Epithelial cell of proximal tubule (primary cell): ENCODE data around the gene MUC15. TPM values are rescaled to one million over a fixed set of nuclear protein-coding genes. Genes with fewer than 3 reads are reported as not detected.

Source experiments
- DNase-seq: peaks from one replicate; pipeline ENCODE4 v3.0.0-alpha.2; 2011; ENCODE audit warnings: low read depth
- H3K4me3 ChIP-seq: 2 replicates; pipeline ENCODE4 v1.5.1; 2011; ENCODE audit warnings: low read depth, mild to moderate bottlenecking, low read length
- total RNA-seq: library from RNA; depleted of rRNA; stranded (reverse); fragments of >200 nt; gene quantifications from 2 replicates; pipeline ENCODE4 v1.2.3, GENCODE V29; 2015
- TF ChIP-seq, protein P1 (sequence below): conservative IDR thresholded peaks from 2 replicates; pipeline ENCODE4 v1.5.1; 2012; ENCODE audit warnings: low read depth, mild to moderate bottlenecking, low read length

MUC15 gene
- total RNA-seq, 1 donor from 2014 or later: not detected

DNA sequence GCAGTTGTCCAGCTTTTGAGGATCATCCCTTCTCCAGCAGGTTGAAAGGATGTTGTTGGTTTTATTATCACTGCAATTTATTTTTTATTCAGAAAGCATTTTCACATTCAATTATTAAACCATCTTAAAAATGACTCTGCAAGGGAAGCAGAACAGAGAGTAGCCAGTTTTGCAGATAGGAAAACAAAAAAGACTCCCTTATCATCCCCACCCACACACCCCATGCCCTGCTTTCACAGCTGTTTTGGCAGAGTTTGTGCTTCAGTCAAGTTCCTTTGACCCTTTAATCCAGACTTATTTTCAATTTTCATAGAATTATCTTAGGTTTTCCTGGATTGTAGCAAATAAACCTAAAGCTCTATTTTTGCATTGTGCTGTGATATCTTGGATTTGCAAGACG is 44.4 kb downstream of the MUC15 start:
- no peak for DNase-seq
- H3K4me3 ChIP-seq: no peak overlapping the region
- TF ChIP-seq, protein P1, sequence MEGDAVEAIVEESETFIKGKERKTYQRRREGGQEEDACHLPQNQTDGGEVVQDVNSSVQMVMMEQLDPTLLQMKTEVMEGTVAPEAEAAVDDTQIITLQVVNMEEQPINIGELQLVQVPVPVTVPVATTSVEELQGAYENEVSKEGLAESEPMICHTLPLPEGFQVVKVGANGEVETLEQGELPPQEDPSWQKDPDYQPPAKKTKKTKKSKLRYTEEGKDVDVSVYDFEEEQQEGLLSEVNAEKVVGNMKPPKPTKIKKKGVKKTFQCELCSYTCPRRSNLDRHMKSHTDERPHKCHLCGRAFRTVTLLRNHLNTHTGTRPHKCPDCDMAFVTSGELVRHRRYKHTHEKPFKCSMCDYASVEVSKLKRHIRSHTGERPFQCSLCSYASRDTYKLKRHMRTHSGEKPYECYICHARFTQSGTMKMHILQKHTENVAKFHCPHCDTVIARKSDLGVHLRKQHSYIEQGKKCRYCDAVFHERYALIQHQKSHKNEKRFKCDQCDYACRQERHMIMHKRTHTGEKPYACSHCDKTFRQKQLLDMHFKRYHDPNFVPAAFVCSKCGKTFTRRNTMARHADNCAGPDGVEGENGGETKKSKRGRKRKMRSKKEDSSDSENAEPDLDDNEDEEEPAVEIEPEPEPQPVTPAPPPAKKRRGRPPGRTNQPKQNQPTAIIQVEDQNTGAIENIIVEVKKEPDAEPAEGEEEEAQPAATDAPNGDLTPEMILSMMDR: no peak

- TF ChIP-seq, protein P1: peak; percentile 60
- no peak overlapping the region for H3K4me3 ChIP-seq
- DNase-seq: peak; percentile 1
Measured at GRCh38 chr11:26522912-26523610, 49.0 kb downstream of the MUC15 start.

DNA sequence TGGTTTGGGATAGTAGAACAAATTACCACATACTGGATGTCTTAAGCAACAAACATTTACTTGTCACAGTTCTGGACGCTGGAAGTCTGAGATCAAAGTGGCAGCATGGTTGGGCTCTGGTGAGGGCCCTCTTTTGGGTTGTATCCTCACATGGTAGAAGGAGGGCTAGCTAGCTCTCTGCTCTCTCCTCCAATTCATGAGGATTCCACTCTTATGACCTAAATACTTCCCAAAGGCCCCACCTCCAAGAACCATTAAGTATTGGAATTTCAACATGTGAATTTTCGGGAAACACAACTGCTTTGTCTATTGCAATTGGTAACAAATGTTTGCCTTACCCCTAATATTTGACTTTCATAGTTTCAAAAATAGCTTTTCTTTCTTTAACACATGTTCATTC is 52.6 kb downstream of the MUC15 start:
- no peak for DNase-seq
- H3K4me3 ChIP-seq: no peak overlapping the region
- TF ChIP-seq, protein P1: no peak

- TF ChIP-seq, protein P1: no peak
- no peak for DNase-seq
Measured at GRCh38 chr11:26512196-26512595, 59.9 kb downstream of the MUC15 start.

DNA sequence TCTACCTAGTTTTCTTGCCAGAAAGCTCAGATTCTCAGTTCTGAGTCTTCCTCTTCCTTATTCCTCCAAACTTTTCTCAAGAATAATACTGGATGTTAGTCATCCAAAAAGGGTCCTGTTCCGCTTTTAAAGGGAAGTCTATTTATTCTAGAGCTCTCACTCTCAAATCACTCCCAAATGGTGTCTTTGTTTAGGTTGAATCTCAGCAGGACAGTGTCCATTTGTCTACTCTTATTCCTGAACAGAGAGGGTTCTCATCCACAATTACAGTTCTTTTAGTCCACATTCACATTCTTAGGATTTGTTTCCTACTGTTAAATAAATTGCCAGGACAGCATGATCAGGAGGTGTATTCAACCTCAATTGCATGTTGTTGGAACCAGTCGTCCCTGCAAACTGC is 61.3 kb downstream of the MUC15 start:
- DNase-seq: no peak
- TF ChIP-seq, protein P1: no peak

More at GRCh38 chr11:26512196-26512595, 59.9 kb downstream of the MUC15 start:
- no peak overlapping the region for H3K4me3 ChIP-seq

GRCh38 chr11:26510164-26510563 is 61.9 kb downstream of the MUC15 start:
- DNase-seq: no peak

More for the DNA sequence above, 61.3 kb downstream of the MUC15 start:
- H3K4me3 ChIP-seq: no peak overlapping the region

More at GRCh38 chr11:26510164-26510563, 61.9 kb downstream of the MUC15 start:
- H3K4me3 ChIP-seq: no peak overlapping the region
- TF ChIP-seq, protein P1: no peak

Other genes starting within 250 kb of the MUC15 start
- not detected in 2 replicates for gene ANO3, start 240.1 kb downstream of the MUC15 start, total RNA-seq
- not detected in 2 replicates for gene SLC5A12, start 149.8 kb upstream of the MUC15 start, total RNA-seq